Mesenchymal stem cell (in vitro differentiated cells and primary cell): Measurements from ENCODE around the gene ALG12.

Source experiments
- DNase-seq: peaks from one replicate; pipeline ENCODE4 v3.0.0-alpha.2; 2013
- H2AFZ ChIP-seq: one replicate; pipeline ENCODE4 v1.6.1; 2013; ENCODE audit warnings: low read depth, mild to moderate bottlenecking, control low read depth, inconsistent platforms, low read length, moderate library complexity
- H2AK5ac ChIP-seq: 2 replicates; pipeline ENCODE4 v1.6.1; 2013; ENCODE audit warnings: low read length, moderate library complexity, mild to moderate bottlenecking, inconsistent platforms; ENCODE audit not compliant: severe bottlenecking
- H2BK120ac ChIP-seq: one replicate; pipeline ENCODE4 v1.6.1; 2013; ENCODE audit warnings: low read depth, mild to moderate bottlenecking, inconsistent platforms, low read length, moderate library complexity
- H2BK12ac ChIP-seq, 2 experiments: one replicate each; pipeline ENCODE4 v1.6.1; 2013; ENCODE audit warnings: inconsistent platforms in 2 of 2, low read length in 2 of 2, mild to moderate bottlenecking in 2 of 2, moderate library complexity in 2 of 2, control low read depth in 1 of 2
- H2BK15ac ChIP-seq: one replicate; pipeline ENCODE4 v1.6.1; 2013; ENCODE audit warnings: mild to moderate bottlenecking, low read depth, inconsistent platforms; ENCODE audit not compliant: poor library complexity, severe bottlenecking
- H2BK5ac ChIP-seq: 2 replicates; pipeline ENCODE4 v1.6.1; 2013; ENCODE audit warnings: low read depth, mild to moderate bottlenecking, low read length, control low read depth, inconsistent platforms; ENCODE audit not compliant: poor library complexity, severe bottlenecking
- H3K14ac ChIP-seq, 2 experiments: one replicate each; pipeline ENCODE4 v1.6.1; 2013; ENCODE audit warnings: inconsistent platforms in 2 of 2, low read length in 2 of 2, control low read depth in 1 of 2, mild to moderate bottlenecking in 1 of 2, moderate library complexity in 1 of 2
- H3K18ac ChIP-seq, 2 experiments: one replicate each; pipeline ENCODE4 v1.6.1; 2013; ENCODE audit warnings: inconsistent platforms in 2 of 2, low read length in 2 of 2, control low read depth in 1 of 2, low read depth in 1 of 2, mild to moderate bottlenecking in 1 of 2
- H3K23ac ChIP-seq, 2 experiments: one replicate each; pipeline ENCODE4 v1.6.1; 2013; ENCODE audit warnings: inconsistent platforms in 2 of 2, low read length in 2 of 2, mild to moderate bottlenecking in 2 of 2, moderate library complexity in 2 of 2, control low read depth in 1 of 2
- H3K27ac ChIP-seq: 2 replicates; pipeline ENCODE4 v1.5.1; 2013; ENCODE audit warnings: mild to moderate bottlenecking, moderate library complexity, low read length, control low read depth, inconsistent platforms; ENCODE audit not compliant: poor library complexity, severe bottlenecking
- H3K27me3 ChIP-seq, 2 experiments: 2 replicates each; pipeline versions ENCODE4 v1.6.1 to v1.7.0; 2013; ENCODE audit warnings: low read length in 2 of 2, mild to moderate bottlenecking in 2 of 2, moderate library complexity in 2 of 2, control low read depth in 1 of 2, inconsistent platforms in 1 of 2; ENCODE audit not compliant: control insufficient read depth in 1 of 2, insufficient read depth in 1 of 2
- H3K36me3 ChIP-seq, 2 experiments: 2 replicates each; pipeline versions ENCODE4 v1.6.1 to v1.7.0; 2013; ENCODE audit warnings: low read length in 2 of 2, control low read depth in 1 of 2, inconsistent platforms in 1 of 2, low read depth in 1 of 2, mild to moderate bottlenecking in 1 of 2; ENCODE audit not compliant: insufficient read depth in 2 of 2, control insufficient read depth in 1 of 2
- H3K4ac ChIP-seq, 2 experiments: one replicate each; pipeline ENCODE4 v1.6.1; 2013; ENCODE audit warnings: inconsistent platforms in 2 of 2, low read length in 2 of 2, mild to moderate bottlenecking in 2 of 2, moderate library complexity in 2 of 2, control low read depth in 1 of 2, low read depth in 1 of 2
- H3K4me1 ChIP-seq: 2 replicates; pipeline ENCODE4 v1.6.1; 2013; ENCODE audit warnings: low read depth, low read length, control low read depth; ENCODE audit not compliant: control insufficient read depth, insufficient read depth
- H3K4me2 ChIP-seq: 2 replicates; pipeline ENCODE4 v1.6.1; 2013; ENCODE audit warnings: low read length, mild to moderate bottlenecking, inconsistent platforms; ENCODE audit not compliant: poor library complexity, severe bottlenecking
- H3K4me3 ChIP-seq, 2 experiments: 2 replicates each; pipeline versions ENCODE4 v1.5.1 to v1.7.0; 2013; ENCODE audit warnings: low read length in 2 of 2, mild to moderate bottlenecking in 2 of 2, control low read depth in 1 of 2, low read depth in 1 of 2; ENCODE audit not compliant: insufficient read depth in 1 of 2
- H3K79me1 ChIP-seq: replicated peaks from 2 replicates; pipeline ENCODE4 v1.6.1; 2013; ENCODE audit warnings: mild to moderate bottlenecking, control low read depth, low read length, inconsistent platforms; ENCODE audit not compliant: poor library complexity, severe bottlenecking
- H3K9ac ChIP-seq: 2 replicates; pipeline ENCODE4 v1.7.0; 2013; ENCODE audit warnings: mild to moderate bottlenecking, low read length, moderate library complexity
- H3K9me3 ChIP-seq: 2 replicates; pipeline ENCODE4 v1.7.0; 2013; ENCODE audit warnings: mild to moderate bottlenecking, low read length; ENCODE audit not compliant: control insufficient read depth
- H4K8ac ChIP-seq: one replicate; pipeline ENCODE4 v1.6.1; 2013; ENCODE audit warnings: inconsistent platforms, mild to moderate bottlenecking, low read length, moderate library complexity
- H4K91ac ChIP-seq: one replicate; pipeline ENCODE4 v1.6.1; 2013; ENCODE audit warnings: mild to moderate bottlenecking, low read length, inconsistent platforms
- WGBS: methylation state at CpG from one replicate; pipeline ENCODE4 v1.1.7; 2013; ENCODE audit warnings: mixed read lengths; 5-methylcytosine and 5-hydroxymethylcytosine counted together

Gene ALG12

GRCh38 chr22:49929211-49929979, 11.2 kb upstream of the ALG12 start:
- H3K4me2 ChIP-seq = peak overlapping the region; percentile 51
- no peak overlapping the region for H2AK5ac ChIP-seq
- H3K18ac ChIP-seq = no peak overlapping the region
- H4K91ac ChIP-seq = no peak overlapping the region
- H3K4me3 ChIP-seq = no peak overlapping the region
- no peak overlapping the region for H2BK120ac ChIP-seq
- no peaks in the 10 kb centered on the region for H3K9me3 ChIP-seq
- H2AFZ ChIP-seq = no peak overlapping the region
- H3K27me3 ChIP-seq = peaks cover 4 to 5% of the 10 kb centered on the region in 2 experiments
- peaks cover 11 to 21% of the 10 kb centered on the region in 2 experiments for H3K36me3 ChIP-seq
- no peak for DNase-seq
- no peak overlapping the region for H3K9ac ChIP-seq
- no peaks in the 10 kb centered on the region for H3K79me1 ChIP-seq
- H3K23ac ChIP-seq = no peak overlapping the region
- H3K14ac ChIP-seq = no peak overlapping the region
- H2BK5ac ChIP-seq = no peak overlapping the region
- H4K8ac ChIP-seq = no peak overlapping the region
- H2BK12ac ChIP-seq = no peak overlapping the region
- no peak overlapping the region for H3K27ac ChIP-seq
- 9% methylated on average over 43 of the region's 75 CpGs for WGBS
- H3K4me1 ChIP-seq = peaks cover 20% of the 10 kb centered on the region
- no peak overlapping the region for H2BK15ac ChIP-seq
- H3K4ac ChIP-seq = no peak overlapping the region

GRCh38 chr22:49928555-49929210, 10.4 kb upstream of the ALG12 start:
- no peak overlapping the region for H3K27ac ChIP-seq
- no peak overlapping the region for H2AFZ ChIP-seq
- H3K4me2 ChIP-seq = no peak overlapping the region
- no peak overlapping the region for H2BK5ac ChIP-seq
- peaks cover 15% of the 10 kb centered on the region for H3K4me1 ChIP-seq
- no peaks in the 10 kb centered on the region for H3K79me1 ChIP-seq
- H2BK15ac ChIP-seq = no peak overlapping the region
- no peak overlapping the region for H3K14ac ChIP-seq
- H2BK120ac ChIP-seq = no peak overlapping the region
- 80% methylated on average over 36 of the region's 38 CpGs for WGBS
- no peak overlapping the region for H3K18ac ChIP-seq
- no peak overlapping the region for H3K4ac ChIP-seq
- no peak overlapping the region for H3K23ac ChIP-seq
- DNase-seq = no peak
- H2AK5ac ChIP-seq = no peak overlapping the region
- H4K8ac ChIP-seq = no peak overlapping the region
- H3K9me3 ChIP-seq = no peaks in the 10 kb centered on the region
- H2BK12ac ChIP-seq = no peak overlapping the region
- no peak overlapping the region for H3K9ac ChIP-seq
- H3K4me3 ChIP-seq = no peak overlapping the region
- H3K27me3 ChIP-seq = peaks cover 4 to 5% of the 10 kb centered on the region in 2 experiments
- H4K91ac ChIP-seq = no peak overlapping the region
- peaks cover 18 to 23% of the 10 kb centered on the region in 2 experiments for H3K36me3 ChIP-seq

GRCh38 chr22:49928185-49928495, 9.9 kb upstream of the ALG12 start:
- DNase-seq = no peak
- Histone ChIP-seq H3K27ac (no peak overlapping the region), H3K14ac (no peak overlapping the region), H2BK15ac (no peak overlapping the region), H3K9me3 (no peaks in the 10 kb centered on the region), H2AK5ac (no peak overlapping the region), H3K79me1 (no peaks in the 10 kb centered on the region), H4K8ac (no peak overlapping the region), H2AFZ (no peak overlapping the region), H3K4ac (no peak overlapping the region), H3K23ac (no peak overlapping the region), H3K9ac (no peak overlapping the region), H3K36me3 (peaks cover 21 to 23% of the 10 kb centered on the region in 2 experiments), H3K4me1 (peaks cover 18% of the 10 kb centered on the region), H2BK120ac (no peak overlapping the region), H3K4me2 (no peak overlapping the region), H2BK12ac (no peak overlapping the region), H4K91ac (no peak overlapping the region), H3K4me3 (no peak overlapping the region), H2BK5ac (no peak overlapping the region), H3K27me3 (peaks cover 4 to 5% of the 10 kb centered on the region in 2 experiments), H3K18ac (no peak overlapping the region)
- 92% methylated on average over 8 of the region's 8 CpGs for WGBS

- Histone ChIP-seq H3K79me1 (no peaks in the 10 kb centered on the region), H2BK15ac (no peak overlapping the region), H3K4me1 (peaks cover 22% of the 10 kb centered on the region), H3K9me3 (no peaks in the 10 kb centered on the region), H3K4me3 (no peak overlapping the region), H3K4ac (no peak overlapping the region), H2BK12ac (no peak overlapping the region), H3K18ac (no peak overlapping the region), H2AFZ (no peak overlapping the region), H3K4me2 (no peak overlapping the region), H2AK5ac (no peak overlapping the region), H4K8ac (no peak overlapping the region), H3K23ac (no peak overlapping the region), H2BK5ac (no peak overlapping the region), H3K9ac (no peak overlapping the region), H3K27ac (no peak overlapping the region), H3K27me3 (peaks cover 4 to 5% of the 10 kb centered on the region in 2 experiments), H3K14ac (no peak overlapping the region), H2BK120ac (no peak overlapping the region), H4K91ac (no peak overlapping the region), H3K36me3 (peaks cover 21 to 26% of the 10 kb centered on the region in 2 experiments)
- no peak for DNase-seq
- WGBS = 91% methylated on average over 26 of the region's 26 CpGs
Measured at GRCh38 chr22:49927483-49928184, 9.4 kb upstream of the ALG12 start.
